ENCODE data around the gene TIAM1.

DNA sequence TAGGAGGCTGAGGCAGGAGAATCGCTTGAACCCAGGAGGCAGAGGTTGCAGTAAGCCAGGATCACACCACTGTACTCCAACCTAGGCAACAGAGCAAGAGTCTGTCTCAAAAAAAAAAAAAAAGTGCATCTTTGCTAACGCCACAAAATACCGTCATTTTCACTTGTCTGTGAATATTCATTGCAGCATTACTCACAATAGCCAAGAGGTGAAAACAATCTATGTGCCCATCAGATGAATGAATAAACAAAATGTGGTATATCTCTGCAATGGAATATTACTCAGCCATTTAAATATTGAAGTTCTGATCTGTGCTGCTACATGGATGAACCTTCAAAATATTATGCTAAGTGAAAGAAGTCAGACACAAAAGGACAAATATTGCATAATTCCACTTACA, 7.9 kb upstream of the TIAM1 start:
- TF ChIP-seq, protein P1, sequence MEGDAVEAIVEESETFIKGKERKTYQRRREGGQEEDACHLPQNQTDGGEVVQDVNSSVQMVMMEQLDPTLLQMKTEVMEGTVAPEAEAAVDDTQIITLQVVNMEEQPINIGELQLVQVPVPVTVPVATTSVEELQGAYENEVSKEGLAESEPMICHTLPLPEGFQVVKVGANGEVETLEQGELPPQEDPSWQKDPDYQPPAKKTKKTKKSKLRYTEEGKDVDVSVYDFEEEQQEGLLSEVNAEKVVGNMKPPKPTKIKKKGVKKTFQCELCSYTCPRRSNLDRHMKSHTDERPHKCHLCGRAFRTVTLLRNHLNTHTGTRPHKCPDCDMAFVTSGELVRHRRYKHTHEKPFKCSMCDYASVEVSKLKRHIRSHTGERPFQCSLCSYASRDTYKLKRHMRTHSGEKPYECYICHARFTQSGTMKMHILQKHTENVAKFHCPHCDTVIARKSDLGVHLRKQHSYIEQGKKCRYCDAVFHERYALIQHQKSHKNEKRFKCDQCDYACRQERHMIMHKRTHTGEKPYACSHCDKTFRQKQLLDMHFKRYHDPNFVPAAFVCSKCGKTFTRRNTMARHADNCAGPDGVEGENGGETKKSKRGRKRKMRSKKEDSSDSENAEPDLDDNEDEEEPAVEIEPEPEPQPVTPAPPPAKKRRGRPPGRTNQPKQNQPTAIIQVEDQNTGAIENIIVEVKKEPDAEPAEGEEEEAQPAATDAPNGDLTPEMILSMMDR (IDR thresholded peaks at IDR 0.05; ENCODE audit: insufficient read depth, low read length, poor library complexity, severe bottlenecking): no peak
- TF ChIP-seq EZH2phosphoT487 (conservative IDR thresholded peaks at IDR 0.05; ENCODE audit: low read length): no peak

Data from SU-DHL-6 (cell line).